HG02571 (cell line): ENCODE measurements around the gene NOTCH2NLA.
"Not testable (repeated sequence)": the region's sequence is repeated elsewhere in the genome, so short reads cannot be mapped to it uniquely, and the experiment has no call there.

ENCODE experiments used
- ATAC-seq: cut with Tn5 transposase; IDR thresholded peaks from one replicate; pipeline ENCODE4 v1.9.1; 2021; ENCODE audit warnings: mild to moderate bottlenecking, moderate library complexity; ENCODE audit not compliant: unreplicated experiment

The NOTCH2NLA gene

GRCh38 chr1:146174531-146174930, 54.3 kb downstream of the NOTCH2NLA start:
- not testable (repeated sequence) for ATAC-seq

DNA sequence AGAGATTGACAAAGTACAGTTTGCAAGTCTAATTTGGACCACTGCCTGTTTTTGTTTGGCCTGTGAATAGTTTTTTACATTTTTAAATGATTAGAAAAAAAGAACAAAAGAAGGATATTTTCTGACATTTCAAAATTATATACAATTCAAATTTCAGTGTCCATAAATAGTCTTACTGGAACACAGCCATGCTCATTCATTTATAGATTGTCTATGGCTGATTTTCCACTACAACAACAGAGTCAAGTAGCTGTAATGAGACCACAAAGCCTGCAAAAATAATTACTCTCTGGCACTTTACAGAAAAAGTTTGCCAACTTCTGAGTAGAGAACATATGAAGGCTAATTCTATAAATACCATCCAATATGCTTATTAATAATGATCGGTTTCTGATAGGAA, 61.1 kb downstream of the NOTCH2NLA start:
- ATAC-seq = not testable (repeated sequence)

GRCh38 chr1:146167273-146167672, 61.5 kb downstream of the NOTCH2NLA start:
- ATAC-seq = not testable (repeated sequence)

DNA sequence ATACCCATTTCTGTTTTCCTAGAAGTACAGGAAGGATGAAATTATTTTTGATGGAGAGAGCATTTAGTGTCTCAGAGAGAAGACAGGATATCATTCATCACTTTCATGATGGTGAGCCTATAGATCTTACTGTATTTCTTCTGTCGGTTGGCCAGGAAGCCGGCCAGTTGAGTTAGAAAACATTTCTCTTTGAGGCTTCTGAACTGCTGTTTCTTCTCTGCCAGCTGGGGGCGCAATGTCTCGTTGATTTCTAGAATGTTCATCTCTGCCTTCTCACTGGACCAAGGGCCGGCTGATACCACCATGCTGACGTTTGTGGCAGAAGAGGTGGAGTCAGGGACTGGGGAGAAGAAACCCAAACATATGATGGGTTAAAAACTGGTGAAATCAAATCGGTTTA, 84.4 kb downstream of the NOTCH2NLA start, which contains the start of gene NBPF10:
Gene NBPF10 (minus strand): TSS at position 340 of the 400 bp plus-strand sequence. CDS start 35 bp downstream, at position 305.
- ATAC-seq = not testable (repeated sequence)
